Liver (tissue), 9 donors: ENCODE measurements around the gene SCYL3. TPM values are rescaled to one million over a fixed set of nuclear protein-coding genes. Genes with fewer than 3 reads are reported as not detected.

ENCODE experiments used
- DNase-seq: peaks from one replicate; pipeline ENCODE4 v3.0.0-alpha.2; 2017; ENCODE audit warnings: low spot score
- H3K27ac ChIP-seq, 2 donors: one replicate each; pipeline ENCODE4 v1.7.0; 2013; ENCODE audit warnings: inconsistent platforms in 2 of 2, low read length in 2 of 2, control low read depth in 1 of 2, low read depth in 1 of 2, mild to moderate bottlenecking in 1 of 2
- H3K27me3 ChIP-seq, 4 donors: one replicate each; pipeline versions ENCODE4 v1.6.1 to v1.7.0; 2013; ENCODE audit warnings: low read length in 3 of 4, inconsistent platforms in 1 of 4, mild to moderate bottlenecking in 1 of 4, moderate library complexity in 1 of 4; ENCODE audit not compliant: control insufficient read depth in 4 of 4, insufficient read depth in 4 of 4
- H3K36me3 ChIP-seq, 4 donors: one replicate each; pipeline versions ENCODE4 v1.6.1 to v1.7.0; 2013; ENCODE audit warnings: low read length in 3 of 4, mild to moderate bottlenecking in 3 of 4, low read depth in 1 of 4, moderate library complexity in 1 of 4; ENCODE audit not compliant: control insufficient read depth in 4 of 4, insufficient read depth in 3 of 4
- H3K4me1 ChIP-seq, 4 donors: one replicate each; pipeline versions ENCODE4 v1.6.1 to v1.7.0; 2013; ENCODE audit warnings: low read length in 3 of 4, mild to moderate bottlenecking in 3 of 4, moderate library complexity in 1 of 4; ENCODE audit not compliant: control insufficient read depth in 4 of 4, insufficient read depth in 4 of 4
- H3K4me3 ChIP-seq, 3 donors: one replicate each; pipeline versions ENCODE4 v1.6.1 to v1.7.0; 2013; ENCODE audit warnings: low read length in 3 of 3, control low read depth in 1 of 3, low read depth in 1 of 3, mild to moderate bottlenecking in 1 of 3
- H3K9ac ChIP-seq, 2 donors: one replicate each; pipeline ENCODE4 v1.7.0; 2013; ENCODE audit warnings: low read length in 2 of 2, mild to moderate bottlenecking in 2 of 2, moderate library complexity in 2 of 2, control low read depth in 1 of 2, low read depth in 1 of 2
- H3K9me3 ChIP-seq, 4 donors: one replicate each; pipeline versions ENCODE4 v1.6.1 to v1.7.0; 2013; ENCODE audit warnings: low read length in 3 of 4; ENCODE audit not compliant: control insufficient read depth in 4 of 4
- ATF3 ChIP-seq: IDR thresholded peaks from 2 replicates; pipeline ENCODE4 v1.6.1; 2016; ENCODE audit warnings: antibody characterized with exemption
- CTCF ChIP-seq: fragments of 150-350 bp; IDR thresholded peaks from 2 replicates; pipeline ENCODE4 v1.5.1; 2017; ENCODE audit warnings: improper control_type of control experiment, low read depth, low read length; ENCODE audit not compliant: missing input control
- EGR1 ChIP-seq, 2 donors: IDR thresholded peaks; 2 replicates each; pipeline ENCODE4 v1.6.1; 2016 to 2018; ENCODE audit warnings: antibody characterized with exemption in 2 of 2, low read depth in 2 of 2
- FOXA2 ChIP-seq: IDR thresholded peaks from 2 replicates; pipeline ENCODE4 v1.6.1; 2016; ENCODE audit warnings: antibody characterized with exemption
- JUND ChIP-seq, 2 donors: IDR thresholded peaks; 2 replicates each; pipeline ENCODE4 v1.6.1; 2016; ENCODE audit warnings: antibody characterized with exemption in 2 of 2
- MAX ChIP-seq: IDR thresholded peaks from 2 replicates; pipeline ENCODE4 v1.6.1; 2016; ENCODE audit warnings: antibody characterized with exemption
- NR2F2 ChIP-seq: IDR thresholded peaks from 2 replicates; pipeline ENCODE4 v1.6.1; 2016; ENCODE audit warnings: antibody characterized with exemption
- RAD21 ChIP-seq, 2 donors: IDR thresholded peaks; 2 replicates each; pipeline ENCODE4 v1.6.1; 2016; ENCODE audit warnings: antibody characterized with exemption in 2 of 2, mild to moderate bottlenecking in 2 of 2
- REST ChIP-seq: IDR thresholded peaks from 2 replicates; pipeline ENCODE4 v1.6.1; 2016; ENCODE audit warnings: antibody characterized with exemption, mild to moderate bottlenecking
- RXRA ChIP-seq, 2 donors: IDR thresholded peaks; 2 replicates each; pipeline ENCODE4 v1.6.1; 2017 to 2018; ENCODE audit warnings: antibody characterized with exemption in 2 of 2, mild to moderate bottlenecking in 1 of 2
- SP1 ChIP-seq: IDR thresholded peaks from 2 replicates; pipeline ENCODE4 v1.6.1; 2018; ENCODE audit warnings: antibody characterized with exemption, mild to moderate bottlenecking
- TAF1 ChIP-seq: conservative IDR thresholded peaks from 2 replicates; pipeline ENCODE4 v1.6.1; 2016; ENCODE audit warnings: antibody characterized with exemption, mild to moderate bottlenecking
- YY1 ChIP-seq: IDR thresholded peaks from 2 replicates; pipeline ENCODE4 v1.6.1; 2016; ENCODE audit warnings: antibody characterized with exemption, mild to moderate bottlenecking
- ZBTB33 ChIP-seq: IDR thresholded peaks from 2 replicates; pipeline ENCODE4 v1.6.1; 2016; ENCODE audit warnings: antibody characterized with exemption
- WGBS: extraction: QIAGEN DNeasy Blood & Tissue Kit; methylation state at CpG from one replicate; pipeline ENCODE4 v1.1.7; 2013; 5-methylcytosine and 5-hydroxymethylcytosine counted together
- polyA plus RNA-seq, 2 donors: library from polyadenylated mRNA; stranded (reverse) in 1 of 2; unstranded in 1 of 2; fragments of 200-250 nt in 1 of 2; fragments of >200 nt in 1 of 2; fragmentation: Nextera tagmentation in 1 of 2; extraction: Ambion mirVana in 1 of 2; gene quantifications; one replicate each; pipeline versions ENCODE4 v1.2.1 to v1.2.3, GENCODE V29; 2013 to 2015
- total RNA-seq, 2 donors: library from RNA; depleted of rRNA; stranded (reverse); fragments of >200 nt; gene quantifications; one replicate each; pipeline ENCODE4 v1.2.3, GENCODE V29; 2014
- donor health status: healthy.
- donor health status: healthy.
- donor health status: healthy.
- donor health status: healthy.
- donor health status: healthy.

SCYL3 gene
- total and polyA plus RNA-seq, 4 donors, result 4.0 to 12.2 (median 6.1) TPM

- Histone ChIP-seq H3K27me3 (no peaks in the 10 kb centered on the region), H3K9ac (peak overlapping the region; percentile 22 to 81), H3K4me1 (peaks cover 2 to 30% (median 21%) of the 10 kb centered on the region in 4 donors), H3K4me3 (peak overlapping the region in 2 of 3 donors; percentile 21 to 39), H3K36me3 (no peaks in the 10 kb centered on the region), H3K9me3 (no peaks in the 10 kb centered on the region), H3K27ac (peak overlapping the region; percentile 84 to 92)
- WGBS, result 38% methylated on average over 15 of the region's 15 CpGs
- peak; percentile 42 for DNase-seq
- peak in 1 of 2 donors; percentile 6 for TF ChIP-seq JUND (IDR thresholded peaks at IDR 0.05)
- TF ChIP-seq RXRA (IDR thresholded peaks at IDR 0.05), result no peak
- peak; percentile 6 for TF ChIP-seq NR2F2
- TF ChIP-seq YY1, result no peak
These were observed 889 bp upstream of the SCYL3 start for GRCh38 chr1:169894424-169895145.

GRCh38 chr1:169892927-169893644, 610 bp downstream of the SCYL3 start:
- no peak for DNase-seq
- H3K9ac ChIP-seq, result peak overlapping the region; percentile 84 to 90
- peak overlapping the region; percentile 80 to 89 (median 89) for H3K4me3 ChIP-seq
- no peaks in the 10 kb centered on the region for H3K27me3 ChIP-seq
- WGBS, result under 1% methylated on average over 51 of the region's 51 CpGs
- peak overlapping the region; percentile 84 to 92 for H3K27ac ChIP-seq
- H3K4me1 ChIP-seq, result peaks cover 2 to 30% (median 21%) of the 10 kb centered on the region in 4 donors
- no peak for TF ChIP-seq ZBTB33
- no peak for TF ChIP-seq EGR1 (IDR thresholded peaks at IDR 0.05; ENCODE audit: low read depth in 2 of 2)
- TF ChIP-seq REST, result no peak
- TF ChIP-seq CTCF, result no peak
- TF ChIP-seq JUND (IDR thresholded peaks at IDR 0.05), result no peak
- no peak for TF ChIP-seq RAD21 (IDR thresholded peaks at IDR 0.05)
- TF ChIP-seq TAF1, result no peak
- TF ChIP-seq SP1, result no peak
- TF ChIP-seq YY1, result no peak
- no peak for TF ChIP-seq NR2F2
- TF ChIP-seq RXRA (IDR thresholded peaks at IDR 0.05), result no peak
- no peak for TF ChIP-seq ATF3
- TF ChIP-seq MAX, result no peak
- TF ChIP-seq FOXA2, result no peak
- no peaks in the 10 kb centered on the region for H3K9me3 ChIP-seq
- H3K36me3 ChIP-seq, result peaks cover 0 to 6% (median 2%) of the 10 kb centered on the region in 4 donors
